Panc1 (cell line): ENCODE measurements around the gene IGFL3. TPM values are rescaled to one million over a fixed set of nuclear protein-coding genes. Genes with fewer than 3 reads are reported as not detected.
"Not testable (repeated sequence)": the region's sequence is repeated elsewhere in the genome, so short reads cannot be mapped to it uniquely, and the experiment has no call there.

ENCODE experiments used
- ATAC-seq: fragments of 200-7000 bp; cut with Tn5 transposase; 2 replicates; pipeline ENCODE4 v1.9.1; 2020; ENCODE audit warnings: mild to moderate bottlenecking, moderate library complexity
- BruUV-seq: library from RNA; stranded (reverse); fragments of 400-500 nt; replicated peaks from 2 replicates; lab custom pipeline; 2021; lab: Mats Ljungman, UMichigan
- CTCF ChIA-PET: fragments of 300-600 bp; sonication (Branson Sonifier 250); formaldehyde crosslinking; loops from one replicate; lab custom pipeline; 2022; ENCODE audit warnings: antibody characterized with exemption; lab: Charles Lee
- POLR2A ChIA-PET: fragments of 300-600 bp; sonication (Branson Sonifier 250); formaldehyde crosslinking; loops from one replicate; lab custom pipeline; 2022; ENCODE audit warnings: antibody characterized with exemption; lab: Charles Lee
- DNase-seq: peaks from one replicate; pipeline ENCODE4 v3.0.0-alpha.2; 2010; ENCODE audit warnings: low read depth, low spot score
- H3K27ac ChIP-seq: 2 replicates; pipeline ENCODE4 v1.5.1; 2011; ENCODE audit warnings: mild to moderate bottlenecking, low read length, inconsistent platforms
- H3K27me3 ChIP-seq: fragments of 200-500 bp; sonication (Bioruptor generic); 2 replicates; pipeline ENCODE4 v1.6.0; 2014; ENCODE audit warnings: low read length, inconsistent platforms; ENCODE audit not compliant: control insufficient read depth, insufficient read depth
- H3K36me3 ChIP-seq: fragments of 200-500 bp; sonication (Bioruptor generic); 2 replicates; pipeline ENCODE4 v1.5.1; 2014; ENCODE audit warnings: inconsistent platforms, mild to moderate bottlenecking, low read length, moderate library complexity; ENCODE audit not compliant: control insufficient read depth, insufficient read depth
- H3K4me1 ChIP-seq: 2 replicates; pipeline ENCODE4 v1.5.1; 2011; ENCODE audit warnings: inconsistent platforms, mild to moderate bottlenecking, low read length, moderate library complexity; ENCODE audit not compliant: control insufficient read depth, insufficient read depth
- H3K4me3 ChIP-seq, 2 experiments: 2 replicates each; pipeline ENCODE4 v1.5.1; 2011 to 2012; ENCODE audit warnings: low read depth in 2 of 2, low read length in 2 of 2, mild to moderate bottlenecking in 2 of 2, inconsistent platforms in 1 of 2, moderate library complexity in 1 of 2
- H3K9me3 ChIP-seq: fragments of 200-500 bp; sonication (Bioruptor generic); 2 replicates; pipeline ENCODE4 v1.5.1; 2014; ENCODE audit warnings: low read depth, mild to moderate bottlenecking, inconsistent platforms, low read length, moderate library complexity; ENCODE audit not compliant: control insufficient read depth, insufficient read depth
- POLR2AphosphoS5 ChIP-seq: IDR thresholded peaks from 2 replicates; pipeline ENCODE4 v1.6.1; 2012; ENCODE audit warnings: mild to moderate bottlenecking, low read depth, low read length, moderate library complexity
- SIN3A ChIP-seq: IDR thresholded peaks from 2 replicates; pipeline ENCODE4 v1.6.1; 2012; ENCODE audit warnings: low read depth, mild to moderate bottlenecking, low read length, moderate library complexity, borderline replicate concordance; ENCODE audit not compliant: insufficient read depth
- TCF7L2 ChIP-seq: IDR thresholded peaks from 2 replicates; pipeline ENCODE4 v1.6.1; 2011; ENCODE audit warnings: mild to moderate bottlenecking, low read depth, low read length, inconsistent platforms
- in situ Hi-C: cut with HindIII; loops from 2 replicates; pipeline ENCODE4 v1.10.0; 2016; ENCODE audit warnings: low sequenced_read_pairs, low pct_unique_long_range_greater_than_20kb
- intact Hi-C: fragments of 100-400 bp; cut with micrococcal nuclease; formaldehyde crosslinking; loops from one replicate; pipeline ENCODE4 v1.10.0; 2022; ENCODE audit not compliant: unreplicated experiment
- total RNA-seq: library from RNA; stranded (reverse); gene quantifications from one replicate; pipeline ENCODE4 v1.2.1, GENCODE V29; 2021; ENCODE audit not compliant: unreplicated experiment
- TF ChIP-seq, protein P1 (sequence below): fragments of 450-650 bp; IDR thresholded peaks from 2 replicates; pipeline ENCODE4 v1.5.1; 2017; ENCODE audit warnings: mild to moderate bottlenecking
- TF ChIP-seq, protein P2 (sequence below), 2 experiments: IDR thresholded peaks; 2 replicates each; pipeline ENCODE4 v1.6.1; 2011 to 2012; ENCODE audit warnings: low read depth in 2 of 2, control low read depth in 1 of 2, low read length in 1 of 2, mild to moderate bottlenecking in 1 of 2, moderate library complexity in 1 of 2; ENCODE audit not compliant: insufficient read depth in 1 of 2

The IGFL3 gene
- total RNA-seq, 1 experiment from 2014 or later: not detected

DNA sequence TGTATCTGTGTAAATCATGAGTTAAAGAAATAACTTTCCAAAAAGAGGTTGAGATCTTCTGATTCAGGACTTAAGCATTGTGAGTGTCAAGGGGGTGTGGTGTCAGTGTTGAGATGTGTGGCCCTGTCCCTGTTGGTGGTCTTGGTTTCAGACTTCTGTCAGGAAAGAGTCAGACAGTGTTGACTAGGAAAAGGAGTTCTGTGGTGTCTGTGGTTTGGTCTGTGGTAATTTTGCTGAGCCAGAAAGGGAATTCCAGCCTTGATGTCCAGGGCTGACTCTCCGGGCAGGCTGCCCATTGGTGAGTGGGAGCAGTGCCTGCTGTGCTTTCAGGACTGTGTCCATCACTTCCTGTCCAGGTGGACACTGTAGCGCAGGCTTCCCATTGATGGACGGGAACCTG is 43.9 kb downstream of the IGFL3 start:
- ChIA-PET POLR2A (no interaction called here), CTCF (interaction anchor here (0.6 to 4.0 kb wide), 2 partner anchors 59 to 184 kb away, joined by 3 to 13 read pairs; no protein-coding TSS in a partner anchor)
- no peak for ATAC-seq
- no peaks in the 10 kb centered on the region; the same call in 1 of the 2 replicates for H3K4me1 ChIP-seq
- H3K36me3 ChIP-seq: no peaks in the 10 kb centered on the region
- TF ChIP-seq SIN3A (no peak), POLR2AphosphoS5 (no peak), TCF7L2 (no peak)
- TF ChIP-seq, protein P1, sequence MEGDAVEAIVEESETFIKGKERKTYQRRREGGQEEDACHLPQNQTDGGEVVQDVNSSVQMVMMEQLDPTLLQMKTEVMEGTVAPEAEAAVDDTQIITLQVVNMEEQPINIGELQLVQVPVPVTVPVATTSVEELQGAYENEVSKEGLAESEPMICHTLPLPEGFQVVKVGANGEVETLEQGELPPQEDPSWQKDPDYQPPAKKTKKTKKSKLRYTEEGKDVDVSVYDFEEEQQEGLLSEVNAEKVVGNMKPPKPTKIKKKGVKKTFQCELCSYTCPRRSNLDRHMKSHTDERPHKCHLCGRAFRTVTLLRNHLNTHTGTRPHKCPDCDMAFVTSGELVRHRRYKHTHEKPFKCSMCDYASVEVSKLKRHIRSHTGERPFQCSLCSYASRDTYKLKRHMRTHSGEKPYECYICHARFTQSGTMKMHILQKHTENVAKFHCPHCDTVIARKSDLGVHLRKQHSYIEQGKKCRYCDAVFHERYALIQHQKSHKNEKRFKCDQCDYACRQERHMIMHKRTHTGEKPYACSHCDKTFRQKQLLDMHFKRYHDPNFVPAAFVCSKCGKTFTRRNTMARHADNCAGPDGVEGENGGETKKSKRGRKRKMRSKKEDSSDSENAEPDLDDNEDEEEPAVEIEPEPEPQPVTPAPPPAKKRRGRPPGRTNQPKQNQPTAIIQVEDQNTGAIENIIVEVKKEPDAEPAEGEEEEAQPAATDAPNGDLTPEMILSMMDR: no peak
- TF ChIP-seq, protein P2, sequence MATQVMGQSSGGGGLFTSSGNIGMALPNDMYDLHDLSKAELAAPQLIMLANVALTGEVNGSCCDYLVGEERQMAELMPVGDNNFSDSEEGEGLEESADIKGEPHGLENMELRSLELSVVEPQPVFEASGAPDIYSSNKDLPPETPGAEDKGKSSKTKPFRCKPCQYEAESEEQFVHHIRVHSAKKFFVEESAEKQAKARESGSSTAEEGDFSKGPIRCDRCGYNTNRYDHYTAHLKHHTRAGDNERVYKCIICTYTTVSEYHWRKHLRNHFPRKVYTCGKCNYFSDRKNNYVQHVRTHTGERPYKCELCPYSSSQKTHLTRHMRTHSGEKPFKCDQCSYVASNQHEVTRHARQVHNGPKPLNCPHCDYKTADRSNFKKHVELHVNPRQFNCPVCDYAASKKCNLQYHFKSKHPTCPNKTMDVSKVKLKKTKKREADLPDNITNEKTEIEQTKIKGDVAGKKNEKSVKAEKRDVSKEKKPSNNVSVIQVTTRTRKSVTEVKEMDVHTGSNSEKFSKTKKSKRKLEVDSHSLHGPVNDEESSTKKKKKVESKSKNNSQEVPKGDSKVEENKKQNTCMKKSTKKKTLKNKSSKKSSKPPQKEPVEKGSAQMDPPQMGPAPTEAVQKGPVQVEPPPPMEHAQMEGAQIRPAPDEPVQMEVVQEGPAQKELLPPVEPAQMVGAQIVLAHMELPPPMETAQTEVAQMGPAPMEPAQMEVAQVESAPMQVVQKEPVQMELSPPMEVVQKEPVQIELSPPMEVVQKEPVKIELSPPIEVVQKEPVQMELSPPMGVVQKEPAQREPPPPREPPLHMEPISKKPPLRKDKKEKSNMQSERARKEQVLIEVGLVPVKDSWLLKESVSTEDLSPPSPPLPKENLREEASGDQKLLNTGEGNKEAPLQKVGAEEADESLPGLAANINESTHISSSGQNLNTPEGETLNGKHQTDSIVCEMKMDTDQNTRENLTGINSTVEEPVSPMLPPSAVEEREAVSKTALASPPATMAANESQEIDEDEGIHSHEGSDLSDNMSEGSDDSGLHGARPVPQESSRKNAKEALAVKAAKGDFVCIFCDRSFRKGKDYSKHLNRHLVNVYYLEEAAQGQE (IDR thresholded peaks at IDR 0.05; ENCODE audit: insufficient read depth in 1 of 2, low read depth in 2 of 2, low read length in 1 of 2): no peak
- intact Hi-C loops (loop anchor here (5.0 kb wide), 1 partner anchor 187 kb away; no protein-coding TSS in a partner anchor), in situ Hi-C loops (no loop called here)
- H3K27ac ChIP-seq: no peak overlapping the region
- no peak for DNase-seq
- H3K27me3 ChIP-seq: peaks cover 8% of the 10 kb centered on the region
- H3K4me3 ChIP-seq: no peak overlapping the region
- H3K9me3 ChIP-seq: no peaks in the 10 kb centered on the region
- no TSS peak for BruUV-seq

DNA sequence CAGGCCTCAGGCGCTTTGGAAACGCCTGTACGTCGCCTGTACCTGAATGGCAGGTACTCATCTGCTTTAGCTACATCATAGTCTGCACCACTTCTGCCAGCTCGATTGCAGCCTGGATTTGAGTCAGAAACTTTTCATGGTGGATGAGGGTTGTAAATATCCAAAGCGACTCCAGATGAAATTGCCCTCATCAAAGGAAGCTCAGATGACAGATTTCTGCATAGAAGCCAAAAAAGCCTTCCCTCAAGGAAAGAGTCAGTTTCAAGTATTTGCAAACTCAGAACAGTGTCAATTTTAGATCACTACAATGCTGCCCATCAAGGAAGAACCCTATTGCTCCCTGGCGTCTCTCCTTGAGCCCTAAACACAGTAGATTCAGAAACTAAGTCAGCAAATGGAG is 44.9 kb downstream of the IGFL3 start:
- CTCF ChIA-PET: interaction anchor here (0.7 to 4.0 kb wide), 2 partner anchors 54 to 185 kb away, joined by 4 to 13 read pairs; no protein-coding TSS in a partner anchor
- Histone ChIP-seq H3K27ac (no peak overlapping the region), H3K9me3 (no peaks in the 10 kb centered on the region), H3K36me3 (no peaks in the 10 kb centered on the region), H3K4me1 (no peaks in the 10 kb centered on the region; the same call in 1 of the 2 replicates), H3K27me3 (peaks cover 13% of the 10 kb centered on the region), H3K4me3 (no peak overlapping the region)
- POLR2A ChIA-PET: no interaction called here
- intact Hi-C loops: no loop called here
- in situ Hi-C loops: no loop called here
- no peak for TF ChIP-seq TCF7L2
- TF ChIP-seq, protein P1: no peak
- no peak for TF ChIP-seq POLR2AphosphoS5
- TF ChIP-seq, protein P2 (IDR thresholded peaks at IDR 0.05; ENCODE audit: insufficient read depth in 1 of 2, low read depth in 2 of 2, low read length in 1 of 2): no peak
- no peak for TF ChIP-seq SIN3A
- ATAC-seq (no peak), DNase-seq (no peak)
- no TSS peak for BruUV-seq

DNA sequence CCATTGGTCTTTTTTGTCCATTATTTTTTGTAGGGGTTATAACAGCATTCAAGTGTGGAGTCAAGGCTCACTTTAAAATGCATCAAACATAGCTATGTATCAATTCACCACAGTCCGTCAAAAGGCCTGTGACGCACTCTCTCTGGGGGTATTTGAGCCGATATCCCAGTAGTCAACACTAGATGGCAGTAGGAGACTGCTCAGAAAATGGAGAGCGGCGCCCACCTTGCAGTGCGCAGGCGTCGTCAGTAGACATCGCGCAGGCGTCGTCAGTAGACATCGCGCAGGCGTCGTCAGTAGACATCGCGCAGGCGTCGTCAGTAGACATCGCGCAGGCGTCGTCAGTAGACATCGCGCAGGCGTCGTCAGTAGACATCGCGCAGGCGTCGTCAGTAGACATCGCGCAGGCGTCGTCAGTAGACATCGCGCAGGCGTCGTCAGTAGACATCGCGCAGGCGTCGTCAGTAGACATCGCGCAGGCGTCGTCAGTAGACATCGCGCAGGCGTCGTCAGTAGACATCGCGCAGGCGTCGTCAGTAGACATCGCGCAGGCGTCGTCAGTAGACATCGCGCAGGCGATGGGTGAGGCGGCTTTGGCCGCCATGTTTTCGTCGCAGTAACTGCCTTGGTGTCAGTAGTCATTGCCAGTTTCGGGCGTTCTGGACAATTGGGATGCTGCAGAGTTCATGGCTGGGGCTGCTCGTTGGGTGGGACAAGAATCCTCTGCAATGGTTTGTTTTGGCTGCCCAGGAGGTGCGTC is 45.7 kb downstream of the IGFL3 start:
- POLR2A ChIA-PET, H3K27ac ChIP-seq, H3K4me1 ChIP-seq, in situ Hi-C loops, H3K9me3 ChIP-seq, H3K4me3 ChIP-seq, DNase-seq, H3K36me3 ChIP-seq, intact Hi-C loops, BruUV-seq, ATAC-seq: not testable (repeated sequence)
- H3K27me3 ChIP-seq: peaks cover 13% of the 10 kb centered on the region
- CTCF ChIA-PET: interaction anchor here (0.5 to 4.0 kb wide), 9 partner anchors 37 to 186 kb away, joined by 3 to 13 read pairs (median 4); no protein-coding TSS in a partner anchor
